HG02870 (cell line): Measurements from ENCODE around the gene PPP1R7.

Experiments used
- ATAC-seq: cut with Tn5 transposase; IDR thresholded peaks from one replicate; pipeline ENCODE4 v1.9.1; 2021; ENCODE audit warnings: mild to moderate bottlenecking, moderate library complexity; ENCODE audit not compliant: unreplicated experiment

PPP1R7 gene

DNA sequence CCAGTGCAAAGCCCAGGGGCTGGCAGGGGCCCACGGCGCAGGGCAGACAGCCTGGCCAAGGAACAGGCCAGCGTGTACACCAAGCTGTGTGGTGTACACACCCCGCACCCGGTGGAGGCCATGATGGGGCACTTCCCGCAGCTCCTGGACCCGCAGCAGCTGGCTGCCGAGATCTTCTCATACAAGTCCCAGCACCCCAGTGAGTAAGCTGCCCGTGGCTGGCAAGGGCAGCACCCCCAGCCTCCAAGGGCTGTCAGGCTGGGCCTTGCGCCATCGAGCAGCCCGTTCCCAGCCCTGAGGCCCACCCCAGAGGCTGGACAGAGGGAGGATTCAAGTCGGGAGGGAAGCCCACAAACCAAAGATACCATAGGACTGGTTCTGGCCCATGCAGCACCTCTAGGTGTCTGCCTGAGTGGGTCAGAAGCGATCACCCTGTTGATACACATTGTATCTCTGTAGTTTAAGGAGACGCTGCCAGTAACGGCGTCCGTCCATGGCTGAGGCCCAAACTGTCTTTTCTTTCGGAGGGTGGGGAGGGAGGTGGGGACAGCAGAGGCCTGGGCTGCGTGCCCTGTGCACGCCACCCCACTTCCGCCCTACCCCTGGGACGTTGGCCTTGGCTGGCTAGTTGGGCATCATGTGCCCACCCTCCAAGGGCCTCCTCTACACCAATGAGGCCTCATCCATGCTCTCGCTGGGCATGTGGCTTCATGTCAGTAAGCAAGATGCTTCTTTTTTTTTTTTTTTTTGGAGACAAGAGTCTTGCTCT, 31.3 kb upstream of the PPP1R7 start:
- ATAC-seq, result no peak

DNA sequence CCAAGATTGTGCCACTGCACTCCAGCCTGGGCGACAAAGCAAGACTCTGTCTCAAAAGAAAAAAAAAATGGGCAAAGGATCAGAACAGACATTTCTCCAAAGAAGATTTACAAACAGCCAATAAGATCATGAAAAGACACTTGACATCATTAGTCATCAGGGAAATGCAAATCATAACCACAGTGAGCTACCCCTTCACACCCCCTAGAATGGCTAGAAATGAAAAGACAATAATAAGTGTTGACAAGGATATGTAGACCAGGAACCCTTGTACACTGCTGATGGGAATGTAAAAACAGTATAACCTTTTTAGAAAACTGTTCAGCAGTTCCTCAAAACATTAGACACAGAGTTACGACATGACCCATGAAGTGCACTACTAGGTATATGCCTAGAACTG, 29.8 kb upstream of the PPP1R7 start:
- ATAC-seq, result no peak

DNA sequence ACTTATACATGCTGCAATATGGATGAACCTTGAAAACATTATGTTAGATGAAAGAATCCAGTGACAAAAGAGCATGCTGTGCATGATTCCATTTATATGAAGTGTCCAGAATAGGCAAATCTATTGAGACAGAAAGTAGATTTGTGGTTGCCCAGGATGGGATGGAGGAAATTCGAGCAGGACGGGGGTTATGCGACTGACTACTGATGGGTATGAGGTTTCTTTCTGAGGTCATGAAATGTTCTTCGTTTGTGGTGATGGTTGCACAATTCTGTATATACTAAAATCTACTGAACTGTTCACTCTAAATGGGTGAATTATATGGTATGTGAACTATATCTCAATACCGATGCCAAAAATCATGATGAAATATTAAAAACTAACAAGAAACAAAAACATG, 29.3 kb upstream of the PPP1R7 start:
- no peak for ATAC-seq

DNA sequence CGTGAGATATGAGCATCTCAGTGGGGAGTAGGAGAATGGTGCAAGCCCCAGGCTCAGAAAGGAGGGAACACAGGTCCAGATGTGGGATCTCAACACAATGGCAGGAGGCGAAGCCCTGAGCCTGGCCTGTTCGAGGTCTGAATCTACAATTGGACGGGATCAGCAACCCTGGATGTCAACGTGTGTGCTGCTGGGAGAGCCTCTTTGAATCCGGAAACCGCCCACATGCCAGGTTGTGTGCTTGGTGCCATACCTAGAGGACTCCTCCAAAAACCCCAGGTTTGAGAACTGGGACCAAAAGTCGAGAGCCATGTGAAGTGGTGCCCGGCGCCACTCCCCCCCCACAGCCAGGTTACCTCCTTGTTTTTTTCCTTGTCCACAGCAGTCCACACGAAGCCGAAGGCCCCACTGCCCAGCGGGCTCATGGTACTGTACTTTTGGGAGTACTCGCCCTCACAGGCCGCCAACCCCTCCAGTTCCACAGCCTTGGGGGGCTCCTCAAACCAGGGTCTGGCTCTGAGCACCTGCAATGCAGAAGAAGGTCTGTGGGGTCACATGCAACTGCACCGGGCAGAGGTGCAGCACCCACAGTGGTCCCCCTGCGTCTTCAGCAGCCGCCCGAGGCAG, 27.8 kb upstream of the PPP1R7 start:
- no peak for ATAC-seq

DNA sequence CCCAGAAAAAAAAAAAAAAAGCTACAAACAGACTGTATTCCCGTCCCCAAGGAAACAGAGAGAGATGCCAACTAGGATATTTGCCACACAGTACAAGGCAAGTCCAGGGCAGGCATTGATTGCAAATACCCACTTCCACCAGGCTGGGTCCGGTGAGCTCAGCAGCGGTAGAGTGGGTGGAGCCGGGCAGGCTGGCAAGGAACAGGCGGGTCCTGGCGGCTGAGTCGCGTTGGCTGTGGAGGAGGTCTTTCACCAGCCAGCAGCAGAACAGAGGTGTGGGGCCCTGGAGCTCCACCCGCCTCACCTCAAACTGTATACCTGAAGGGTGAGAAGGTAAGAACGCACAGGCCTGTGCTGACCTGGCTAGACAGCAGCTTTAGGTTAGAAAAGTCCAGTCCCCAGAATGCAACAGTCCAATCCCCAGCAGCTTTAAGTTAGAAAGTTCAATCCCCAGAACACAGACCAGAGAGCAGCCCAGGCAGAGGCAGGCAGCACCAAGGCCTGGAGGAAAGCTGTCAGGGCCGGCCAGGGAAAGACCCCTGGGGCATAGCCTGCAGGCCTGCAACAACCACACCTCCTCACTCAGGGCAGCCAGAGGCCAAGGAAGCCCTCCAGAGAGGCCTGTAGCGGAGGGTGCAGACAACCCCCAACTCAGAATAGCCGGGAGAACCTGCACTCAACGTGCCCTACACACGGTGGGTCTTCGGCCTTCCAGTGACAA, 26.3 kb upstream of the PPP1R7 start:
- no peak for ATAC-seq

DNA sequence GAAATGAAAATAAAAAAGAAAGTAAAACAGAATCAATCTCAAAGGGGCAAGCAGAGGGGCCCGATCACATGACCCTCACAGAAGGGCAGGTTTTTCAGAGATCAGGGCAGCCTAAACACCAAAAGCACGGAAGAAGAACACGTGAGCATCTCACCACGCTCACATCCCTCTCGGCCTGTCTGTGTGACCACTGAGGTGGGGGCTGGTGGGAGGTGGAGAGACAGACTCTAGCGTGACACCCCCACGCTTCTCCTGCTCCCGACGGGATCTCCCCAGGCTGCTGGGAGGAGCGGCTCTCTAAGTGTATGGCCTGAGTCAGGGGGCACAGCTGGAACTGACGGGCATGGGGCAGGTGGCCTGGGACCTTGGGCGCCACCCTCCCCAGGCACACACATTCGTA, 24.6 kb upstream of the PPP1R7 start:
- ATAC-seq, result no peak

DNA sequence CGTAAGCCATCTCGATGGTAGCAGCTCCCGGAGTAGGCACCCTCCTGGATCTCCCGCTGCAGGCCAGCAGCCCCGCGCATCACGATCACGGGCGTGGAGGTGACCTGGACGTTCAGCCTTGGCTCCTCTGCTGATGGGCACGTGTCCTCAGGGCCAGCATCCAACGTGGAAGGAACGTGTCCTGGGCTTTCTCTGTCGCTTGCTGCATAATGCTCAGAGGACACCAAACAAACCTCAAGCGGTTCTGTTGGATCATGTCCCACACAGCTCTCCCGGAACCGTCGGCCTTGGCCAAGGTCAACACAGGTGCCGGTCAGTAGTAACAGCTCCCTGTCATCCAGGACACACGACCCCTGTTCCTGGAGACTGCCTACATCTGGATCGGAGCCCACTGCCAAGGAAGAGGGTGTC, 24.1 kb upstream of the PPP1R7 start:
- no peak for ATAC-seq

DNA sequence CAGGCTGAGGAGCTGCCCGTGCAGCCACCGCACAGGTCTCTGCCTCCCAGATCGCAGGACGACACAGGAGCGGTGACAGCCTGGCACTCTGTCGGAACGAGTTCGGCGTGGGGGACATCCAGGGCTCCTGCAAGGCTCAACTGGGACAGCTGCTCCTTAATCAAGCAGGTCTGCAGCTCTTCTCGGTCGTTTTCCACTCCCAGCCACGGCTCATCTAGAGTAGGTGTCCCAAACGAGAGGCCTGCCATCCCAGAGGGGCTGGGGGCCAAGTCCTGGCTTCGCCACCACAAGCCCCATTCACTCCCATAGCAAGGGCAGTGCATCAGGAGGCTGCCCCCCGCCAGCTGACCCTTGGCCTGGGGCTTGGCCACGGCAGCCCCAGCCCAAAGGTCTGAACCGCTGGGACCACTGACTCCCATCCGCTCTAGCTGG, 23.5 kb upstream of the PPP1R7 start:
- no peak for ATAC-seq

DNA sequence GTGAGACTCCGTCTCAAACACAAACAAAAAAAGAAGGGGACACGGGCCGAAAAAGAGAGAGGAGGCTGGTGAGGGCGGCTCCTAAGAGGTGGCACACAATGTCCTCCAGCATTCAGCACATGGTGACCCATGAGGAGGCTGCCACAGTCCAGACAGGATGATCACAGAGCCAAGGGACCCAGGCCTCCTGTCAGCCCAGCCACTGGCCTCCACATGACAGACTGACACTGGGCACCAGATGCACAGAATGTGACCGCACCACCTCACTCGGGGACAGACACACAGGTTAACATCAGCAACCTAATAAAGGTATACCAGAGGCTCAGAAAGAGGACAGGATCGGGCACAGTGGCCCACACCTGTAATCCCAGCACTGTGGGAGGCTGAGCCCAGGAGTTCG, 22.0 kb upstream of the PPP1R7 start:
- no peak for ATAC-seq

DNA sequence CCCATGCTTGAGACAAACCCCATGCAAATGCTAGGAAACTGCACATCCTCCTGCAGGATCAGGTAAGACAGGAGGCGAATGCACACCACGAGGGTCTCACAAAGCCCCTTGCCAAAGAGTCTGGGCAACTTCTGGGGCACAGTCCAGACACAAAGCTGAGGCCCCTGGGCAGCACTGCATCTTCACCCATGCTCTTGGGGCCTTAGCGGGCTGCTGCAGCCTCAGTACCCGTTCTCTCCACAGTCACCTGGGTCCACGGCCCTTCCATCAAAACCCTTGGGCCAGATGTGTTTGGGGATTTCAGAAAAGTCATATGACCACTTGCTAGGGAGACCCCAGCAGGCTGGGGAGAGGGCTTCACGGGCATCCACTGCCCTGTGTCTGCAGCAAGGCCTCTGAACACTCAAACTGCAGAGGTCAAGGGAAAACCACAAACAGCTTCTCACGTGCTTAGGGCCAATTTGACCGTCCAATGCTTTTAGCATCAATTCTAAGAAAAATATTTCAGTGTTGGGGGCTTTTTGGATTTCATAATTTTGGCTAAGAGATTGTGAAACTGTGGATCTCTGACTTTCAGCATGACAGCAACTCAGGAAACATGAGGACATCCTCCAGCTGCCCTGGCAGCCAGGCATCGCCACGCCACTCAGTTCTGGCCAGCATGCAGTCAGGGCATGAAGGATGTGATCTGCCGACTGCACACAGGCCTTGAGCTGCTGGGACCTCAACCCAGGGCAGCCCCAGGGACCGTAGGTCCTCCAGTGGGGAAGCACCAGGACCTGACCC, 21.0 kb upstream of the PPP1R7 start:
- no peak for ATAC-seq

DNA sequence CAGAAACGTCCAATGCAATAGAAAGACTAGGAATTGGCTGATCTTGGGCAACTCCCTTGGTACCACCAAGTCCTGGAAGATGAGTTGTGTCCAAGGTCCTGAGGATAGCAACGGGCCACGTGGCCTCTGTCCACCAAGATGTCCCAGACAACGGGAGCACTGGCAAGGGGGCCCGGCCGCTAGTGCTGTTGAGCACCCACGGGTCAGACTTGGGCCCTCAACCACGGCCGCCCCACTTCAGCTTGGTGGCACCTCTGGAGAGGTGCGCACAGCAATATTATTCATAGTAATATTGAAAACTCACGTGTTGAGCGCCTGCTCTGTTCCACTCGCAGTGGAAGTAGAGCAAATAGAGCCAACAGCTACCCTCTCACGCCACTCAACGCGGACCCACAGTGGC, 20.0 kb upstream of the PPP1R7 start:
- no peak for ATAC-seq

DNA sequence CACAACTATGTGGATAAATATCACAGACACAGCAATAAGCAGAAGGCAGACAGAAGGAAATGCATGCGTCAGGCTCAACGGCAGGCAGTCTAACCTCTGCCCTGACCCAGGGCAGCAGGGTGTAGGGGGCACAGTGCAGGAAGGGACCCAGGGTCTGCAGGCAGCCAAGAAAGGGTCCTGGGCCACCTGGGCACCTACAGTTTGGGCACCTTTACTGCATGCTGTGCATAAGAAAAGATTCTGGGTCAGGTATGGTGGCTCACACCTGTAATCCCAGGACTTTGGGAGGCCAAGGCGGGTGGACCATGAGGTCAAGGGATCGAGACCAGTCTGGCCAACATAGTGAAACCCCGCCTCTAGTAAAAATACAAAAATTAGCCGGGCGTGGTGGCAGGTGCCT, 18.7 kb upstream of the PPP1R7 start:
- ATAC-seq, result no peak

DNA sequence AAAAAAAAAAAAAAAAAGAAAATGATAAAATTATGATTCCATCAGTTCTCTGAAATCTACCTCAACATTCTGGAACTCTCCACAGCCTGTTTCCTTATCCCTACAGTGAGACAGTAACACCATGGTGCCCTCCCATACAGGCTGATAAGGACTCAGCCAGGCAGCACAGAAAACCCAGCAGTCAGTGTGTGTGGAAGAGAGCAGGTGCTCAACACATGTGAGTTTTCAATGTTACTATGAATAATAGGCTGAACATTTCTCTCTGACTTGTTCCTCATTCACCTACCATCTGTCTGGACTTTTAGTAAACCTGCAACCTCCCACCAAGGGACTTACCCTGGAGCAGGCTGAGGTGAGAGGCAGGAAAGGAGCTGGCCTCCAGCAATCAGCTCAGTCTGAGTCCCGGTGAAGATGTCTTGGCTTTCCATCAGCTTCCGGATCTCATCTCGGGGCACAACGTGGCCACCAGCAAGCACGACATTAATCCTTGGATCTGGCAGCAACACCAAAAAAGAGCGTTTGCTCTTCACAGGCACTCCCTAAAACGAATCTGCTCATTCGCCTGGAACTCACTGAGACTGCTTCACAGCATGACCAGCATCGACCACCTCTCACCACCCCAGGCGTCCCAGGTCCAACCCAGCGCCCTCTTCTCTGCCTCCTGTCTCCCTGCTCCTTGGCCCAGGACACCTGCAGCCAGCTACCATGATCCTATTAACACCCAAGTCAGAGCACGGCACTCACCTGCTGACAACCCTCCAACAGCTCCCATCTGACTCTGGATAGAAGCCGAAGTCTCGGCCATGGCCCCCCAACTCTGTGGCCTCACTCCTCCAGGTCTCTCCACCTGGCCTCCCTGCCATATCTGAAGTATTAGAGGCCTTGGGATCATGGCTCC, 17.5 kb upstream of the PPP1R7 start:
- no peak for ATAC-seq

DNA sequence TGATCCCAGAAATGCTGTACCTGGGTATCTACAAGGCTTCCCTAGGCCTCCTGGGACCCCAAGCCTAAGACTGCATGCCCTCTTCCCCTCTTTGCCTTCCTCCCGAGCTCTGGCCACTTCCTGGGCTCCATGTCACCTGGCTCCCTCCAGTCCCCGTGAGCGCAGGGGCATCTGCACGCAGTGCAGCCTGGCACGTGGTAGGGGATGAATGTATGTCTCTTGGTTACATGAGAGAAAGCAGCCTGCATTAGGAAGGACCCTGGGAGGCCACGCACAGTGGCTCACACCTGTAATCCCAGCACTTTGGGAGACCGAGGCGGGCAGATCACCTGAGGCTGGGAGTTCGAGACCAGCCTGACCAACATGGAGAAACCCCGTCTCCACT, 16.8 kb upstream of the PPP1R7 start:
- ATAC-seq, result no peak

DNA sequence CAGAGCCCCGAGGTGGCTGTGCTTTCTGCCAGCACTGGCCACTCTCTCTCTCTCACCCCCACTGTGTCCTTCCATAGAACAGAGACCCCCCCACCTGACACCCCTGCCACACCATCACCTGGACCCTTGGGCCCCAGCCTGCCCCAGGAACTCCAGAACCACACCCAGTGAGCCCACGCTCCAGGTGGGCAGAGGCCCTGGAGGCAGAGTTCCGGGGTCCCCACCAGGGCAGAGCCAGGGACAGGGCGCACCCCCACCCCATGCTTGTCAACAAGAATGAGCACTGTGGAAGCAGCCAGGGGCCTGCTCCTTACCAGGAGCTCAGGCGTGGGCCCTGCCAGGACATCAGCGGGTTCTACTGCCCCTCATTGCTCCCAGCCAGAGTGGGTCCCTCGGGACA, 15.6 kb upstream of the PPP1R7 start:
- ATAC-seq, result no peak

DNA sequence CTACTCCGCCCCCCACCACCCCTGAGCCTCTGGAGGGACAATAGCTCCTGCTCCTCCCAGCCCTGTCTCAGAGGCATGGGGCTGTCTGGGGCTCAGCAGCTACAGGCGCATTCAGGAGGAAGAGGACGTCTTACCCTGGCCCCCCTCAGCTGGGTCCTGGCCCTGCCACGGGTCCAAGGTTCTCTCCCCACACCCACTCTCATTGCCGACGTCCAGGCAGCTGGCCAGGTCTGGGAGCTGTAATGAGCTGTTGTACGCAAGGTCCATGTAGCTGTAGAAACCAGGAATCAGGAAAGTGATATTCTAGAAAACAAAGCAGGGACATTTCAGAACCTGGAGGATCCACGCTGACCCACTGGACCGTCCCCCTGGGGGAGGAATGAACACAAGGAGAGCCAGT, 14.5 kb upstream of the PPP1R7 start:
- no peak for ATAC-seq

DNA sequence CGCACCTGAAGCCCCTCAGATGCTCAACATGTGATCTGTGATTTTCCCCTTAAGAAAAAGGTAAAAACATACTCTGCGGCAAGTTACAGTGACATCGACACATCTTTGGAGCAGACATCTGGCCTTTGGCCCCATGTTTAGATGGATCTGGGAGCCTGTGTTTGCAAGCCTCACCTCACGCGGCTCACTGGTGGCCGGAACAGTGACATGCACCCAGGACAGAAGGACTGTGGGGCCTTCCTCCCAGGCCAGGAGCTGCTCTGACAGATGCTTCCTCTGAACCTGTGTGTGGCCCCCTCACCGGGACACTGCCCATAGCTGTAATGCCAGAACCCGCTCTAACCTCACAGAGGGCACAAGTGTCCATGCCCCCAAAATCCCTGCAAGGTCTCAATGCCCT, 14.1 kb upstream of the PPP1R7 start:
- ATAC-seq, result no peak

DNA sequence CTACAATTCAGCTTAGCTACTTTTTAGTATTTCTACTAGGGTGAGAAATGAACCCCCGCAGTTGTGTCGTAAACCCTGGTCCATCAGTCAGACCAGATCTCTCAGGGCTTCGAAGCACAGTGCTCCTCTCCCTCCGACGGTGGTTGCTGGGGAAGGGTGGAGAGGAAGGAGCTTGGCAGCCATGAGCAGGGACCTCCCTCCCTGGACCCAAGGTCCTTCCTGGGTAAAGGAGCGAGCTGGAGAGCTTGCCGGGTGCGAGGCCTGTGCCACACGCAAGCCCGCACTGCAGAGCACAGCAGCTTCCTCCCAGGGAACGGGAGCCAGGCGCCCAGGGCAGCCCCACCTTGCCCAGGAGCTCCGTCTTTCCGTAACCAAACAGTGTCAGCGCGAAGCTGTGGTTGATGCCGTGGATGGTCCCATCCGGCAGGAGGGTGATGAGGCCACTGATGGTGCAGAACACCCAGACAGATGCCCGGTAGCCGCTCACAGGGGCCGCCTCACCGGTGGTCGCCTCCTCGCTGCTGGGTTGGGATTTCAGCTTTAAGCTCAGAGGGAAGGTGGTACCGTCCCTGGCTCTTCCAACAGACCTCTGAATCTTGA, 13.5 kb upstream of the PPP1R7 start:
- no peak for ATAC-seq

DNA sequence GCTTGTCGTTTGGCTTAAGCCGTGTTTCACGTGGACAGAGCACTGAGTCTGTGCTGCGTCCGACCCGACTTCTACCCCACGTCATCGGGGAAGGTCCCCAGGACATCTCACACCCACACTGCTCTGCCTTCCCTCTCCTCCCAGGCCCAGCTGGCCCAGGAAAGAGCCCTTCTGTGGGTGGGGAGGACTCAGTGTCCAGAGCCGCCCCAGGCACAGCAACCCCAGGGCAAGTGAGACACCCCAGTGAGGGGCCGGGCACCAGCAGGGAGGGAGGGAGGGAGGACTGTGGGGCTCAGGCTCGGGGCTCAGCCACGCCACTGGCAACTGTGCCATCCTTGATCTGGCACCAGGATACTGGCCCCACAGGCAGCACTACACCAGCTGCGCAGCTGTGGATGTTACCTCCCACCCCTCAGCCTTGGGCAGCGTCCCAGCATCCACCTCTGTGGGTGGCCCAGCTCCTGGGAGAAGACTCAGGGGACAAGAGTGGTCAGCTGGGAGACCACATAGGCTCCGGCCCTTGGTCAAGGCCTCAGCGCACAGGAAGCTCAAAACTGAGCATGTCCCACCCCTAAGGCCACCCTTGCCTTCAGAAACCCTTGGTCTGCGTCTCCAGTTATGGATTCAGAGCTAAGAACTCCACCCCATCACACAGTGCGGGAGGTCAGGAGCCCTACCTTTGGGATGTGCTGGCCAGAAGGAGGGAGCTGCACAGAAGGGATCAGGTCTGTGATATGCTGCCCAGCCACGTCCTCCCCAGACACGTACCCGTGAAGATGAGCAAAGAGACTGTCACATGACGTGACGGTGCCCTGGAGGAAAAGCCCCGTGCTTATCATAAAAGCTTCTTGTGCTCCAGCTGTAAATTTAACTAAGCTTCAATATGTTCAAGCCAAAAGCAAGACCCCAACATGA, 12.7 kb upstream of the PPP1R7 start:
- ATAC-seq, result no peak
